ENCODE data around the gene TNS2.
"Not testable (repeated sequence)": the region's sequence is repeated elsewhere in the genome, so short reads cannot be mapped to it uniquely, and the experiment has no call there.

TNS2 gene, protein sequence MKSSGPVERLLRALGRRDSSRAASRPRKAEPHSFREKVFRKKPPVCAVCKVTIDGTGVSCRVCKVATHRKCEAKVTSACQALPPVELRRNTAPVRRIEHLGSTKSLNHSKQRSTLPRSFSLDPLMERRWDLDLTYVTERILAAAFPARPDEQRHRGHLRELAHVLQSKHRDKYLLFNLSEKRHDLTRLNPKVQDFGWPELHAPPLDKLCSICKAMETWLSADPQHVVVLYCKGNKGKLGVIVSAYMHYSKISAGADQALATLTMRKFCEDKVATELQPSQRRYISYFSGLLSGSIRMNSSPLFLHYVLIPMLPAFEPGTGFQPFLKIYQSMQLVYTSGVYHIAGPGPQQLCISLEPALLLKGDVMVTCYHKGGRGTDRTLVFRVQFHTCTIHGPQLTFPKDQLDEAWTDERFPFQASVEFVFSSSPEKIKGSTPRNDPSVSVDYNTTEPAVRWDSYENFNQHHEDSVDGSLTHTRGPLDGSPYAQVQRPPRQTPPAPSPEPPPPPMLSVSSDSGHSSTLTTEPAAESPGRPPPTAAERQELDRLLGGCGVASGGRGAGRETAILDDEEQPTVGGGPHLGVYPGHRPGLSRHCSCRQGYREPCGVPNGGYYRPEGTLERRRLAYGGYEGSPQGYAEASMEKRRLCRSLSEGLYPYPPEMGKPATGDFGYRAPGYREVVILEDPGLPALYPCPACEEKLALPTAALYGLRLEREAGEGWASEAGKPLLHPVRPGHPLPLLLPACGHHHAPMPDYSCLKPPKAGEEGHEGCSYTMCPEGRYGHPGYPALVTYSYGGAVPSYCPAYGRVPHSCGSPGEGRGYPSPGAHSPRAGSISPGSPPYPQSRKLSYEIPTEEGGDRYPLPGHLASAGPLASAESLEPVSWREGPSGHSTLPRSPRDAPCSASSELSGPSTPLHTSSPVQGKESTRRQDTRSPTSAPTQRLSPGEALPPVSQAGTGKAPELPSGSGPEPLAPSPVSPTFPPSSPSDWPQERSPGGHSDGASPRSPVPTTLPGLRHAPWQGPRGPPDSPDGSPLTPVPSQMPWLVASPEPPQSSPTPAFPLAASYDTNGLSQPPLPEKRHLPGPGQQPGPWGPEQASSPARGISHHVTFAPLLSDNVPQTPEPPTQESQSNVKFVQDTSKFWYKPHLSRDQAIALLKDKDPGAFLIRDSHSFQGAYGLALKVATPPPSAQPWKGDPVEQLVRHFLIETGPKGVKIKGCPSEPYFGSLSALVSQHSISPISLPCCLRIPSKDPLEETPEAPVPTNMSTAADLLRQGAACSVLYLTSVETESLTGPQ (N-terminal part only)

GRCh38 chr12:53049571-53050318 is at the start of gene TNS2:
TNS2 (plus strand) TSS chr12:53050065; CDS start chr12:53050186, 121 bp downstream.
- H3K9ac ChIP-seq (ENCODE audit: low read depth, low read length), result no peak within 1 kb of the TSS

DNA sequence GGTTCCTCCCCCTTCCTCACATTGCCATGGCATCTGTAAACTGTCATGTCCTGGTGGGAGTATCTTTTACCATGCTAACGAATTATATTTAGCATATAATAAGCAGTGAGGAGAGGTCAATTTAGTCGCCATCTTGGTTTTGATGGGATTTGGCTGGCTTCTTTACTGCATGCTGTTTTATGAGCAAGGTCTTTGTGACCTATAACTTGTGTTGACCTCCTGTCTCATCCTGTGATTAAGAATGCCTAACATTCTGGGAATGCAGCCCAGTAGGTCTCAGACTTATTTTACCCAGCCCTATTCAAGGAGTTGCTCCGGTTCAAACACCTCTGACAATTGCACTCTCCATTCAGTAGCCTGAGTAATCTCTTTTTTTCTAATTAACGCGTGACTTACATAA is 45.7 kb upstream of the TNS2 start:
- Histone ChIP-seq H3K9ac (ENCODE audit: low read depth, low read length) (no peak overlapping the region), H3K27me3 (ENCODE audit: control insufficient read depth, insufficient read depth, low read length) (no peaks in the 10 kb centered on the region), H3K9me3 (ENCODE audit: control insufficient read depth, insufficient read depth, low read length) (no peaks in the 10 kb centered on the region), H3K4me3 (ENCODE audit: low read depth, low read length) (peak overlapping the region; percentile 99), H3K36me3 (ENCODE audit: control insufficient read depth, insufficient read depth, low read length) (peaks cover 15% of the 10 kb centered on the region), H3K27ac (ENCODE audit: low read depth, low read length) (peak overlapping the region; percentile 95), H3K4me1 (ENCODE audit: control insufficient read depth, insufficient read depth, low read length) (peaks cover 25% of the 10 kb centered on the region)

More at GRCh38 chr12:53049571-53050318, at the start of gene TNS2:
- H3K4me1 ChIP-seq (ENCODE audit: control insufficient read depth, insufficient read depth, low read length), result peaks cover 57% of the 10 kb centered on the region
- H3K27ac ChIP-seq (ENCODE audit: low read depth, low read length), result peak within 1 kb of the TSS; percentile 84
- H3K9me3 ChIP-seq (ENCODE audit: control insufficient read depth, insufficient read depth, low read length), result no peaks in the 10 kb centered on the region
- H3K27me3 ChIP-seq (ENCODE audit: control insufficient read depth, insufficient read depth, low read length), result peaks cover 25% of the 10 kb centered on the region
- H3K4me3 ChIP-seq (ENCODE audit: low read depth, low read length), result peak within 1 kb of the TSS; percentile 38
- peaks cover 3% of the 10 kb centered on the region; the same call in 1 of the 2 replicates for H3K36me3 ChIP-seq (ENCODE audit: control insufficient read depth, insufficient read depth, low read length)

GRCh38 chr12:53004582-53004981 is 45.3 kb upstream of the TNS2 start:
- no peaks in the 10 kb centered on the region for H3K9me3 ChIP-seq (ENCODE audit: control insufficient read depth, insufficient read depth, low read length)
- no peaks in the 10 kb centered on the region for H3K27me3 ChIP-seq (ENCODE audit: control insufficient read depth, insufficient read depth, low read length)
- no peak overlapping the region for H3K9ac ChIP-seq (ENCODE audit: low read depth, low read length)
- H3K4me3 ChIP-seq (ENCODE audit: low read depth, low read length), result peak overlapping the region; percentile 99
- H3K4me1 ChIP-seq (ENCODE audit: control insufficient read depth, insufficient read depth, low read length), result peaks cover 29% of the 10 kb centered on the region
- peaks cover 19% of the 10 kb centered on the region for H3K36me3 ChIP-seq (ENCODE audit: control insufficient read depth, insufficient read depth, low read length)
- peak overlapping the region; percentile 95 for H3K27ac ChIP-seq (ENCODE audit: low read depth, low read length)

DNA sequence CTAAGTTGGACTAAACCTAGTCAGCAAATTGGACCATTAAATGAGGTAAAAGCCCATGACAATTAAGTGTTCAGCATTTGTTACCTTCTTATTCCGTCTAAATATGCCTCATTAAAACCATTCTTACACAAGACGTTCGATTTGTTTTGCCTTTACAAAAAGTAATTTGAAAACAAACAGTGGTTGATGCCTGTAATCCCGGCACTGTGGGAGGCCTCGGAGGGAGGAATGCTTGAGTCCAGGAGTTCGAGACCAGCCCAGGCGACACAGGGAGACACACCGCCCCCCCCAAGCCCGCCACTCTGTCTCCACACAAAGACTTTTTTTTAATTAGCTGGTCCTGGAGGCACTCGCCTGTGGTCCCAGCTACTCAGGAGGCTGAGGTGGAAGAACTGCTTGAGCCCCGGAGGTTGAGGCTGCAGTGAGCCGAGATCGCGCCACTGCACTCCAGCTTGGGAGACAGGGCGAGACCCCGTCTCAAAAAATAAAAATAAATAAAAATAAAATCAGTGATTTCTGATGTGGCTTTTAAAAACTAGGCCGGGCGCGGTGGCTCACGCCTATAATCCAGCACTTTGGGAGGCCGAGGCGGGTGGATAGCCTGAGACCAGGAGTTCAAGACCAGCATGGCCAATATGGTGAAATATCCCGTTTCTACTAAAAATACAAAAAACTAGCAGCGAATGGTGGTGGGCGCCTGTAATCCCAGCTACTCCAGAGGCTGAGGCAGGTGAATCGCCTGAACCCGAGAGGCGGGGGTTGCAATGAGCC is 44.5 kb upstream of the TNS2 start:
- Histone ChIP-seq H3K9ac (ENCODE audit: low read depth, low read length) (peak overlapping the region; percentile 92), H3K9me3 (ENCODE audit: control insufficient read depth, insufficient read depth, low read length) (no peaks in the 10 kb centered on the region), H3K27me3 (ENCODE audit: control insufficient read depth, insufficient read depth, low read length) (no peaks in the 10 kb centered on the region), H3K4me3 (ENCODE audit: low read depth, low read length) (peak overlapping the region; percentile 99), H3K36me3 (ENCODE audit: control insufficient read depth, insufficient read depth, low read length) (peaks cover 27% of the 10 kb centered on the region), H3K4me1 (ENCODE audit: control insufficient read depth, insufficient read depth, low read length) (peaks cover 37% of the 10 kb centered on the region), H3K27ac (ENCODE audit: low read depth, low read length) (peak overlapping the region; percentile 95)

- Histone ChIP-seq H3K36me3 (ENCODE audit: control insufficient read depth, insufficient read depth, low read length) (peaks cover 35% of the 10 kb centered on the region), H3K27ac (ENCODE audit: low read depth, low read length) (peak within 1 kb of the TSS; percentile 99), H3K27me3 (ENCODE audit: control insufficient read depth, insufficient read depth, low read length) (no peaks in the 10 kb centered on the region), H3K9ac (ENCODE audit: low read depth, low read length) (peak within 1 kb of the TSS; percentile 100), H3K9me3 (ENCODE audit: control insufficient read depth, insufficient read depth, low read length) (no peaks in the 10 kb centered on the region), H3K4me1 (ENCODE audit: control insufficient read depth, insufficient read depth, low read length) (peaks cover 38% of the 10 kb centered on the region), H3K4me3 (ENCODE audit: low read depth, low read length) (peak within 1 kb of the TSS; percentile 99)
Observed at GRCh38 chr12:53005986-53006809, 43.7 kb upstream of the TNS2 start, which contains the start of gene EIF4B. EIF4B (plus strand) TSS chr12:53006456; CDS start chr12:53006484, 28 bp downstream.

GRCh38 chr12:53006810-53007309 is 43.0 kb upstream of the TNS2 start:
- Histone ChIP-seq H3K36me3 (ENCODE audit: control insufficient read depth, insufficient read depth, low read length) (peaks cover 42% of the 10 kb centered on the region), H3K9ac (ENCODE audit: low read depth, low read length) (peak overlapping the region; percentile 100), H3K27me3 (ENCODE audit: control insufficient read depth, insufficient read depth, low read length) (no peaks in the 10 kb centered on the region), H3K9me3 (ENCODE audit: control insufficient read depth, insufficient read depth, low read length) (no peaks in the 10 kb centered on the region), H3K27ac (ENCODE audit: low read depth, low read length) (peak overlapping the region; percentile 99), H3K4me1 (ENCODE audit: control insufficient read depth, insufficient read depth, low read length) (peaks cover 38% of the 10 kb centered on the region), H3K4me3 (ENCODE audit: low read depth, low read length) (peak overlapping the region; percentile 99)

DNA sequence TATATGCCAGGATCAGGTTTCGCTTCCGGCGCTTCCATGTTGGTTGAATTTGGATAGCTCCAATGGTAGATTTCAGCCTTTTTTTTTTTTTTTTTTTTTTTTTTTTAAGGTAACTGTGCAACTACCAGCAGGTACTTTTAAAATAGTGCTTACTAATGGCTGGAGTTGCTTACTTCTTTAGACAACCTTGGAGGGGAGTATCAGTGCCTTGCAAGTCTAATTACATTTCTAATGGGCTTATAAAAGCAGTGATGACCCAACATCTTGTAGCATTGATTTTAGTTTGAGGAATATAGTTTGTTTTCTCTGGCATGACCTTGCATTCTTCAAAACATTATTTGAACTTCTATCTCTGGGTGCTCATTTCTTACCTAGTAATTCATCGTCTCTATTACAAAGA is 42.5 kb upstream of the TNS2 start:
- Histone ChIP-seq H3K4me3 (ENCODE audit: low read depth, low read length) (peak overlapping the region; percentile 99), H3K9ac (ENCODE audit: low read depth, low read length) (peak overlapping the region; percentile 100), H3K27ac (ENCODE audit: low read depth, low read length) (peak overlapping the region; percentile 99), H3K27me3 (ENCODE audit: control insufficient read depth, insufficient read depth, low read length) (no peaks in the 10 kb centered on the region), H3K36me3 (ENCODE audit: control insufficient read depth, insufficient read depth, low read length) (peaks cover 45% of the 10 kb centered on the region), H3K9me3 (ENCODE audit: control insufficient read depth, insufficient read depth, low read length) (no peaks in the 10 kb centered on the region), H3K4me1 (ENCODE audit: control insufficient read depth, insufficient read depth, low read length) (peaks cover 38% of the 10 kb centered on the region)

GRCh38 chr12:53008760-53009159 is 41.1 kb upstream of the TNS2 start:
- not testable (repeated sequence) for H3K27ac ChIP-seq (ENCODE audit: low read depth, low read length); H3K9ac ChIP-seq (ENCODE audit: low read depth, low read length); H3K27me3 ChIP-seq (ENCODE audit: control insufficient read depth, insufficient read depth, low read length); H3K9me3 ChIP-seq (ENCODE audit: control insufficient read depth, insufficient read depth, low read length)
- Histone ChIP-seq H3K36me3 (ENCODE audit: control insufficient read depth, insufficient read depth, low read length) (peaks cover 49% of the 10 kb centered on the region), H3K4me1 (ENCODE audit: control insufficient read depth, insufficient read depth, low read length) (peaks cover 38% of the 10 kb centered on the region), H3K4me3 (ENCODE audit: low read depth, low read length) (peak overlapping the region; percentile 99)

- Histone ChIP-seq H3K9me3 (ENCODE audit: control insufficient read depth, insufficient read depth, low read length) (no peaks in the 10 kb centered on the region), H3K27ac (ENCODE audit: low read depth, low read length) (peak overlapping the region; percentile 13)
Observed at GRCh38 chr12:53010955-53011354, 38.9 kb upstream of the TNS2 start.

More at GRCh38 chr12:53010955-53011354, 38.9 kb upstream of the TNS2 start:
- Histone ChIP-seq H3K9ac (ENCODE audit: low read depth, low read length) (no peak overlapping the region), H3K36me3 (ENCODE audit: control insufficient read depth, insufficient read depth, low read length) (peaks cover 66% of the 10 kb centered on the region), H3K4me3 (ENCODE audit: low read depth, low read length) (no peak overlapping the region), H3K4me1 (ENCODE audit: control insufficient read depth, insufficient read depth, low read length) (peaks cover 25% of the 10 kb centered on the region), H3K27me3 (ENCODE audit: control insufficient read depth, insufficient read depth, low read length) (no peaks in the 10 kb centered on the region)
